ENCODE results near the gene NCOA5.

NCOA5 gene

GRCh38 chr20:46127396-46128010 is 37.7 kb upstream of the NCOA5 start:
- no peak overlapping the region for H3K4me3 ChIP-seq (ENCODE audit: control insufficient read depth, low read depth, low read length)
- no peak for DNase-seq (ENCODE audit: low read depth)
- no peak for TF ChIP-seq CTCF (IDR thresholded peaks at IDR 0.05; ENCODE audit: control insufficient read depth, insufficient read depth, low read depth, low read length, missing control alignments)

GRCh38 chr20:46126440-46127056 is 36.8 kb upstream of the NCOA5 start:
- DNase-seq (ENCODE audit: low read depth): no peak
- no peak overlapping the region for H3K4me3 ChIP-seq (ENCODE audit: control insufficient read depth, low read depth, low read length)
- TF ChIP-seq CTCF (IDR thresholded peaks at IDR 0.05; ENCODE audit: control insufficient read depth, insufficient read depth, low read depth, low read length, missing control alignments): no peak

- TF ChIP-seq CTCF (IDR thresholded peaks at IDR 0.05; ENCODE audit: control insufficient read depth, insufficient read depth, low read depth, low read length, missing control alignments): no peak
- DNase-seq (ENCODE audit: low read depth): no peak
Observed at GRCh38 chr20:46123482-46124245, 33.9 kb upstream of the NCOA5 start.

GRCh38 chr20:46122516-46123481 is 33.0 kb upstream of the NCOA5 start:
- no peak for TF ChIP-seq CTCF (IDR thresholded peaks at IDR 0.05; ENCODE audit: control insufficient read depth, insufficient read depth, low read depth, low read length, missing control alignments)
- DNase-seq (ENCODE audit: low read depth): no peak
- H3K4me3 ChIP-seq (ENCODE audit: control insufficient read depth, low read depth, low read length): no peak overlapping the region

More at GRCh38 chr20:46123482-46124245, 33.9 kb upstream of the NCOA5 start:
- no peak overlapping the region for H3K4me3 ChIP-seq (ENCODE audit: control insufficient read depth, low read depth, low read length)

- no peak for DNase-seq (ENCODE audit: low read depth)
- no peak overlapping the region for H3K4me3 ChIP-seq (ENCODE audit: control insufficient read depth, low read depth, low read length)
- no peak for TF ChIP-seq CTCF (IDR thresholded peaks at IDR 0.05; ENCODE audit: control insufficient read depth, insufficient read depth, low read depth, low read length, missing control alignments)
Observed at GRCh38 chr20:46122071-46122470, 32.3 kb upstream of the NCOA5 start.
